Suprapubic skin (tissue), 4 donors: Measurements from ENCODE around the gene FZD1. TPM values are rescaled to one million over a fixed set of nuclear protein-coding genes. Genes with fewer than 3 reads are reported as not detected.

Source experiments
- DNase-seq, 2 donors: peaks; one replicate each; pipeline ENCODE4 v3.0.0-alpha.2; 2019; ENCODE audit warnings: low spot score in 2 of 2
- H3K27ac ChIP-seq: fragments of 200-600 bp; sonication (generic); one replicate; pipeline ENCODE4 v1.5.1; 2019
- H3K27me3 ChIP-seq: fragments of 200-600 bp; sonication (generic); one replicate; pipeline ENCODE4 v1.5.1; 2019
- H3K36me3 ChIP-seq: fragments of 200-600 bp; sonication (generic); one replicate; pipeline ENCODE4 v1.5.1; 2019
- H3K4me1 ChIP-seq: fragments of 200-600 bp; sonication (generic); one replicate; pipeline ENCODE4 v1.5.1; 2019
- H3K4me3 ChIP-seq: fragments of 200-600 bp; sonication (generic); one replicate; pipeline ENCODE4 v1.5.1; 2019; ENCODE audit warnings: mild to moderate bottlenecking
- H3K9me3 ChIP-seq: fragments of 200-600 bp; sonication (generic); one replicate; pipeline ENCODE4 v1.5.1; 2019
- CTCF ChIP-seq, 2 donors: fragments of 200-600 bp in 1 of 2; fragments of 450-650 bp in 1 of 2; sonication (generic) in 1 of 2; IDR thresholded peaks; one replicate each; pipeline ENCODE4 v1.5.1; 2016 to 2019; ENCODE audit warnings: antibody characterized with exemption in 2 of 2, mild to moderate bottlenecking in 1 of 2, moderate library complexity in 1 of 2
- EP300 ChIP-seq: sonication (generic); formaldehyde crosslinking; IDR thresholded peaks from one replicate; pipeline ENCODE4 v1.6.1; 2017; ENCODE audit warnings: antibody characterized with exemption
- POLR2A ChIP-seq, 2 donors: fragments of 450-650 bp; IDR thresholded peaks; one replicate each; pipeline ENCODE4 v1.6.1; 2017; ENCODE audit warnings: antibody characterized with exemption in 2 of 2, mild to moderate bottlenecking in 2 of 2, moderate library complexity in 2 of 2
- POLR2AphosphoS5 ChIP-seq, 3 donors: sonication (generic); formaldehyde crosslinking; IDR thresholded peaks; one replicate each; pipeline ENCODE4 v1.6.1; 2017; ENCODE audit warnings: antibody characterized with exemption in 3 of 3
- WGBS: methylation state at CpG from one replicate; pipeline ENCODE4 v1.1.5; 2018; 5-methylcytosine and 5-hydroxymethylcytosine counted together
- total RNA-seq, 4 donors: library from RNA; depleted of rRNA; stranded (reverse); fragments of >200 nt; gene quantifications; one replicate each; pipeline ENCODE4 v1.1.0, GENCODE V29; 2016

FZD1 gene
- total RNA-seq, 4 donors from 2014 or later = 23.1 to 43.4 (median 34.9) TPM

- H3K27me3 ChIP-seq = no peaks in the 10 kb centered on the region
- TF ChIP-seq EP300 (no peak), POLR2A (IDR thresholded peaks at IDR 0.05) (no peak), CTCF (IDR thresholded peaks at IDR 0.05) (no peak), POLR2AphosphoS5 (IDR thresholded peaks at IDR 0.05) (no peak)
- no peak overlapping the region for H3K4me3 ChIP-seq
- H3K27ac ChIP-seq = no peak overlapping the region
- H3K4me1 ChIP-seq = peaks cover 7% of the 10 kb centered on the region
- H3K9me3 ChIP-seq = no peaks in the 10 kb centered on the region
- WGBS = 72% methylated on average over 7 of the region's 7 CpGs
- H3K36me3 ChIP-seq = no peaks in the 10 kb centered on the region
- DNase-seq = no peak
These were observed 46.7 kb downstream of the FZD1 start for GRCh38 chr7:91310830-91311460.

GRCh38 chr7:91311839-91312238 is 47.6 kb downstream of the FZD1 start:
- Histone ChIP-seq H3K9me3 (no peaks in the 10 kb centered on the region), H3K4me3 (no peak overlapping the region), H3K4me1 (peaks cover 7% of the 10 kb centered on the region), H3K27ac (no peak overlapping the region), H3K36me3 (no peaks in the 10 kb centered on the region), H3K27me3 (no peaks in the 10 kb centered on the region)
- 96% methylated on average over 1 of the region's 1 CpG for WGBS
- no peak for TF ChIP-seq POLR2A (IDR thresholded peaks at IDR 0.05)
- no peak for TF ChIP-seq CTCF (IDR thresholded peaks at IDR 0.05)
- TF ChIP-seq POLR2AphosphoS5 (IDR thresholded peaks at IDR 0.05) = no peak
- DNase-seq = no peak

GRCh38 chr7:91313113-91313512 is 48.9 kb downstream of the FZD1 start:
- no peaks in the 10 kb centered on the region for H3K36me3 ChIP-seq
- no peaks in the 10 kb centered on the region for H3K27me3 ChIP-seq
- DNase-seq = no peak
- WGBS = 50% methylated on average over 5 of the region's 5 CpGs
- H3K4me1 ChIP-seq = peaks cover 7% of the 10 kb centered on the region
- no peak overlapping the region for H3K27ac ChIP-seq
- no peak overlapping the region for H3K4me3 ChIP-seq
- TF ChIP-seq CTCF (IDR thresholded peaks at IDR 0.05) (no peak), POLR2AphosphoS5 (IDR thresholded peaks at IDR 0.05) (no peak), POLR2A (IDR thresholded peaks at IDR 0.05) (no peak), EP300 (no peak)
- no peaks in the 10 kb centered on the region for H3K9me3 ChIP-seq

- Histone ChIP-seq H3K27ac (no peak overlapping the region), H3K9me3 (no peaks in the 10 kb centered on the region), H3K27me3 (no peaks in the 10 kb centered on the region), H3K4me1 (peaks cover 7% of the 10 kb centered on the region), H3K4me3 (no peak overlapping the region), H3K36me3 (no peaks in the 10 kb centered on the region)
- no peak for DNase-seq
- 63% methylated on average over 3 of the region's 3 CpGs for WGBS
- TF ChIP-seq CTCF (IDR thresholded peaks at IDR 0.05) = no peak
- TF ChIP-seq POLR2A (IDR thresholded peaks at IDR 0.05) = no peak
- TF ChIP-seq EP300 = no peak
- TF ChIP-seq POLR2AphosphoS5 (IDR thresholded peaks at IDR 0.05) = no peak
These were observed 50.5 kb downstream of the FZD1 start for GRCh38 chr7:91314591-91315323.

GRCh38 chr7:91316426-91316825 is 52.2 kb downstream of the FZD1 start:
- WGBS = 74% methylated on average over 1 of the region's 1 CpG
- Histone ChIP-seq H3K27ac (no peak overlapping the region), H3K27me3 (no peaks in the 10 kb centered on the region), H3K4me1 (peaks cover 7% of the 10 kb centered on the region), H3K9me3 (no peaks in the 10 kb centered on the region), H3K36me3 (no peaks in the 10 kb centered on the region), H3K4me3 (no peak overlapping the region)
- no peak for DNase-seq
- TF ChIP-seq POLR2AphosphoS5 (IDR thresholded peaks at IDR 0.05) (no peak), POLR2A (IDR thresholded peaks at IDR 0.05) (no peak), EP300 (no peak), CTCF (IDR thresholded peaks at IDR 0.05) (no peak)
